SK-N-SH treated with all-trans-retinoic acid at 6 μM for 48 hours (cell line): Measurements from ENCODE around the gene CCDC102A.

Experiments
- ATAC-seq: fragments of 200-7000 bp; cut with Tn5 transposase; 3 replicates; pipeline ENCODE4 v1.9.1; 2020; ENCODE audit warnings: mild to moderate bottlenecking, moderate library complexity
- ARNTL ChIP-seq: fragments of 450-650 bp; formaldehyde crosslinking; IDR thresholded peaks from 2 replicates; pipeline ENCODE4 v1.5.0; 2020; ENCODE audit warnings: low read depth, mild to moderate bottlenecking, moderate library complexity, borderline replicate concordance
- BACH2 ChIP-seq: fragments of 250-450 bp; sonication (Bioruptor Pico); IDR thresholded peaks from 2 replicates; pipeline ENCODE4 v1.9.0; 2021; ENCODE audit warnings: mild to moderate bottlenecking, borderline replicate concordance
- CSDC2 ChIP-seq: fragments of 250-450 bp; sonication (Bioruptor Pico); IDR thresholded peaks from 2 replicates; pipeline ENCODE4 v1.5.0; 2020; ENCODE audit warnings: mild to moderate bottlenecking, moderate library complexity
- ESRRG ChIP-seq: fragments of 250-450 bp; sonication (Bioruptor Pico); IDR thresholded peaks from 2 replicates; pipeline ENCODE4 v1.6.1; 2021; ENCODE audit warnings: mild to moderate bottlenecking
- ISL1 ChIP-seq: fragments of 250-450 bp; sonication (Bioruptor Pico); IDR thresholded peaks from 2 replicates; pipeline ENCODE4 v2.1.2; 2022; ENCODE audit warnings: mild to moderate bottlenecking, moderate library complexity
- OSR1 ChIP-seq: fragments of 250-450 bp; sonication (Bioruptor Pico); IDR thresholded peaks from 2 replicates; pipeline ENCODE4 v1.8.0; 2022; ENCODE audit warnings: moderate library complexity, mild to moderate bottlenecking, inconsistent platforms
- PPARA ChIP-seq: fragments of 250-450 bp; sonication (Bioruptor Pico); IDR thresholded peaks from 2 replicates; pipeline ENCODE4 v1.5.0; 2020; ENCODE audit warnings: mild to moderate bottlenecking, borderline replicate concordance
- SNAI2 ChIP-seq: fragments of 250-450 bp; sonication (Bioruptor Pico); IDR thresholded peaks from 2 replicates; pipeline ENCODE4 v1.5.0; 2020; ENCODE audit warnings: mild to moderate bottlenecking, moderate library complexity
- TCF4 ChIP-seq: fragments of 250-450 bp; sonication (Bioruptor Pico); IDR thresholded peaks from 2 replicates; pipeline ENCODE4 v1.8.0; 2021; ENCODE audit warnings: mild to moderate bottlenecking, moderate library complexity, borderline replicate concordance
- TOX ChIP-seq: fragments of 250-450 bp; sonication (Bioruptor Pico); IDR thresholded peaks from 2 replicates; pipeline ENCODE4 v1.8.0; 2021; ENCODE audit warnings: mild to moderate bottlenecking, moderate library complexity, borderline replicate concordance
- ZFP3 ChIP-seq: fragments of 250-450 bp; sonication (Bioruptor Pico); IDR thresholded peaks from 2 replicates; pipeline ENCODE4 v1.5.0; 2020; ENCODE audit warnings: mild to moderate bottlenecking, moderate library complexity
- ZFP30 ChIP-seq: fragments of 450-650 bp; formaldehyde crosslinking; IDR thresholded peaks from 2 replicates; pipeline ENCODE4 v1.5.0; 2022; ENCODE audit warnings: mild to moderate bottlenecking, moderate library complexity
- ZNF565 ChIP-seq: fragments of 450-650 bp; formaldehyde crosslinking; conservative IDR thresholded peaks from 2 replicates; pipeline ENCODE4 v1.5.0; 2020; ENCODE audit warnings: low read depth, mild to moderate bottlenecking, moderate library complexity
- ZNF70 ChIP-seq: fragments of 450-650 bp; formaldehyde crosslinking; IDR thresholded peaks from 2 replicates; pipeline ENCODE4 v1.5.0; 2020; ENCODE audit warnings: mild to moderate bottlenecking, moderate library complexity
- ZNF8 ChIP-seq: fragments of 450-650 bp; formaldehyde crosslinking; IDR thresholded peaks from 2 replicates; pipeline ENCODE4 v1.5.0; 2020; ENCODE audit warnings: mild to moderate bottlenecking, moderate library complexity
- TF ChIP-seq, protein P1 (sequence below): fragments of 250-450 bp; sonication (Bioruptor Pico); IDR thresholded peaks from 2 replicates; pipeline ENCODE4 v1.5.1; 2021; ENCODE audit warnings: mild to moderate bottlenecking, moderate library complexity
- TF ChIP-seq, protein P2 (sequence below): fragments of 250-450 bp; sonication (Bioruptor Pico); IDR thresholded peaks from 2 replicates; pipeline ENCODE4 v1.5.1; 2020; ENCODE audit warnings: low read depth, mild to moderate bottlenecking, moderate library complexity
- TF ChIP-seq, protein P3 (sequence below): fragments of 250-450 bp; sonication (Bioruptor Pico); IDR thresholded peaks from 2 replicates; pipeline ENCODE4 v1.8.0; 2021; ENCODE audit warnings: low read depth, mild to moderate bottlenecking, moderate library complexity, borderline replicate concordance
- TF ChIP-seq, protein P4 (sequence below): fragments of 250-450 bp; sonication (Bioruptor Pico); IDR thresholded peaks from 2 replicates; pipeline ENCODE4 v1.8.0; 2020; ENCODE audit warnings: mild to moderate bottlenecking, moderate library complexity, borderline replicate concordance
- TF ChIP-seq, protein P5 (sequence below): fragments of 250-450 bp; sonication (Bioruptor Pico); IDR thresholded peaks from 2 replicates; pipeline ENCODE4 v1.5.0; 2020; ENCODE audit warnings: mild to moderate bottlenecking, moderate library complexity

The CCDC102A gene

DNA sequence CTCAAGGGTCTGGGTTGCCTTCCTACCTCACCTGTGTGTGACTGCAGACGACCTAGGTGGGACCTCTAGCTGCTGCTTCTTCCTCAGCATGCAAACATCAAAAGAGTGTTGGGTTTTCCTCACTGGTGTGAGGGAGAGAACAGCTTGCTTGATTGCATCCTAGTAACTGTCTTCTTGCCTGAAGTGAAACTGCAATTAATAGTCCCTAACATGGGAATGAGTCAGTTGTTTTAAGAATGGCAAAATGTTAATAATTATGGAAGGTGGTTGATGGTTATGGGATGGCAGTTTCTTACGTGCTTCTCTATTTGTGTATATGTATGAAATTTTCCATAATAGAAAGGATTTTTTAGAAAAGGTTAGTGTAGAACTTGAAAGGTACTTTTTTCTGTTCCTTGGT is 68.0 kb downstream of the CCDC102A start:
- TF ChIP-seq ZNF8: no peak
- TF ChIP-seq, protein P1, sequence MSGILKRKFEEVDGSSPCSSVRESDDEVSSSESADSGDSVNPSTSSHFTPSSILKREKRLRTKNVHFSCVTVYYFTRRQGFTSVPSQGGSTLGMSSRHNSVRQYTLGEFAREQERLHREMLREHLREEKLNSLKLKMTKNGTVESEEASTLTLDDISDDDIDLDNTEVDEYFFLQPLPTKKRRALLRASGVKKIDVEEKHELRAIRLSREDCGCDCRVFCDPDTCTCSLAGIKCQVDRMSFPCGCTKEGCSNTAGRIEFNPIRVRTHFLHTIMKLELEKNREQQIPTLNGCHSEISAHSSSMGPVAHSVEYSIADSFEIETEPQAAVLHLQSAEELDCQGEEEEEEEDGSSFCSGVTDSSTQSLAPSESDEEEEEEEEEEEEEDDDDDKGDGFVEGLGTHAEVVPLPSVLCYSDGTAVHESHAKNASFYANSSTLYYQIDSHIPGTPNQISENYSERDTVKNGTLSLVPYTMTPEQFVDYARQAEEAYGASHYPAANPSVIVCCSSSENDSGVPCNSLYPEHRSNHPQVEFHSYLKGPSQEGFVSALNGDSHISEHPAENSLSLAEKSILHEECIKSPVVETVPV (CRISPR knock-in tag): no peak
- TF ChIP-seq, protein P2, sequence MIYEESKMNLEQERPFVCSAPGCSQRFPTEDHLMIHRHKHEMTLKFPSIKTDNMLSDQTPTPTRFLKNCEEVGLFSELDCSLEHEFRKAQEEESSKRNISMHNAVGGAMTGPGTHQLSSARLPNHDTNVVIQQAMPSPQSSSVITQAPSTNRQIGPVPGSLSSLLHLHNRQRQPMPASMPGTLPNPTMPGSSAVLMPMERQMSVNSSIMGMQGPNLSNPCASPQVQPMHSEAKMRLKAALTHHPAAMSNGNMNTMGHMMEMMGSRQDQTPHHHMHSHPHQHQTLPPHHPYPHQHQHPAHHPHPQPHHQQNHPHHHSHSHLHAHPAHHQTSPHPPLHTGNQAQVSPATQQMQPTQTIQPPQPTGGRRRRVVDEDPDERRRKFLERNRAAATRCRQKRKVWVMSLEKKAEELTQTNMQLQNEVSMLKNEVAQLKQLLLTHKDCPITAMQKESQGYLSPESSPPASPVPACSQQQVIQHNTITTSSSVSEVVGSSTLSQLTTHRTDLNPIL: no peak
- no peak for TF ChIP-seq TCF4
- TF ChIP-seq ISL1 (CRISPR knock-in tag): no peak
- no peak for TF ChIP-seq BACH2 (CRISPR knock-in tag)
- TF ChIP-seq ZNF70 (CRISPR knock-in tag): no peak
- no peak for TF ChIP-seq ARNTL (CRISPR knock-in tag)
- no peak for TF ChIP-seq CSDC2 (CRISPR knock-in tag)
- no peak for TF ChIP-seq ZFP3
- no peak for TF ChIP-seq SNAI2 (CRISPR knock-in tag)
- TF ChIP-seq, protein P3, sequence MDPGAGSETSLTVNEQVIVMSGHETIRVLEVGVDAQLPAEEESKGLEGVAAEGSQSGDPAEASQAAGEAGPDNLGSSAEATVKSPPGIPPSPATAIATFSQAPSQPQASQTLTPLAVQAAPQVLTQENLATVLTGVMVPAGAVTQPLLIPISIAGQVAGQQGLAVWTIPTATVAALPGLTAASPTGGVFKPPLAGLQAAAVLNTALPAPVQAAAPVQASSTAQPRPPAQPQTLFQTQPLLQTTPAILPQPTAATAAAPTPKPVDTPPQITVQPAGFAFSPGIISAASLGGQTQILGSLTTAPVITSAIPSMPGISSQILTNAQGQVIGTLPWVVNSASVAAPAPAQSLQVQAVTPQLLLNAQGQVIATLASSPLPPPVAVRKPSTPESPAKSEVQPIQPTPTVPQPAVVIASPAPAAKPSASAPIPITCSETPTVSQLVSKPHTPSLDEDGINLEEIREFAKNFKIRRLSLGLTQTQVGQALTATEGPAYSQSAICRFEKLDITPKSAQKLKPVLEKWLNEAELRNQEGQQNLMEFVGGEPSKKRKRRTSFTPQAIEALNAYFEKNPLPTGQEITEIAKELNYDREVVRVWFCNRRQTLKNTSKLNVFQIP (CRISPR knock-in tag): no peak
- TF ChIP-seq ZFP30 (CRISPR knock-in tag): no peak
- TF ChIP-seq ZNF565: no peak
- TF ChIP-seq, all 23 proteins: peak for 0
- no peak for ATAC-seq

DNA sequence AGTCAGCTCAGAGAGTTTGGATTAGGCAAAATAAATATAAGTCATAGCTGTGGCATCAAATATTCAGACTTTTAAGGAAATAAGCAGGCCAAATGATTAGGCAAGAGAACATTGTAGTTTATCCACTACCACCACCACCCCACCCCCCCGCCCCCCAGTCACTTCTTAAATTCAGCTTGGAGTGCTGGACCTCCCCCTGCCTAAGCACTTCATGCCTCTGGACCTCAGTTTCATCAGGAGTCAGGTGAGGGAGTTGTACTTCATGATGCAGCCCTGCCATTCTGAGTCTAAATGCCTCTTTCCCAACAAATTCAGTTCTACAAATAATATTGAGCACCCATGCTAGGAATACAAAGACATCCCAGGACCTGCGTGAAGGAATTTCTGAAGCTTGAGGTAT is 71.8 kb downstream of the CCDC102A start:
- TF ChIP-seq CSDC2 (CRISPR knock-in tag) (no peak), TOX (no peak), PPARA (CRISPR knock-in tag) (no peak), ZNF8 (no peak), ZFP3 (no peak), OSR1 (CRISPR knock-in tag) (no peak), BACH2 (CRISPR knock-in tag) (no peak), ESRRG (CRISPR knock-in tag) (no peak)
- TF ChIP-seq, protein P4, sequence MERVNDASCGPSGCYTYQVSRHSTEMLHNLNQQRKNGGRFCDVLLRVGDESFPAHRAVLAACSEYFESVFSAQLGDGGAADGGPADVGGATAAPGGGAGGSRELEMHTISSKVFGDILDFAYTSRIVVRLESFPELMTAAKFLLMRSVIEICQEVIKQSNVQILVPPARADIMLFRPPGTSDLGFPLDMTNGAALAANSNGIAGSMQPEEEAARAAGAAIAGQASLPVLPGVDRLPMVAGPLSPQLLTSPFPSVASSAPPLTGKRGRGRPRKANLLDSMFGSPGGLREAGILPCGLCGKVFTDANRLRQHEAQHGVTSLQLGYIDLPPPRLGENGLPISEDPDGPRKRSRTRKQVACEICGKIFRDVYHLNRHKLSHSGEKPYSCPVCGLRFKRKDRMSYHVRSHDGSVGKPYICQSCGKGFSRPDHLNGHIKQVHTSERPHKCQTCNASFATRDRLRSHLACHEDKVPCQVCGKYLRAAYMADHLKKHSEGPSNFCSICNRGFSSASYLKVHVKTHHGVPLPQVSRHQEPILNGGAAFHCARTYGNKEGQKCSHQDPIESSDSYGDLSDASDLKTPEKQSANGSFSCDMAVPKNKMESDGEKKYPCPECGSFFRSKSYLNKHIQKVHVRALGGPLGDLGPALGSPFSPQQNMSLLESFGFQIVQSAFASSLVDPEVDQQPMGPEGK (CRISPR knock-in tag): no peak
- TF ChIP-seq, protein P5, sequence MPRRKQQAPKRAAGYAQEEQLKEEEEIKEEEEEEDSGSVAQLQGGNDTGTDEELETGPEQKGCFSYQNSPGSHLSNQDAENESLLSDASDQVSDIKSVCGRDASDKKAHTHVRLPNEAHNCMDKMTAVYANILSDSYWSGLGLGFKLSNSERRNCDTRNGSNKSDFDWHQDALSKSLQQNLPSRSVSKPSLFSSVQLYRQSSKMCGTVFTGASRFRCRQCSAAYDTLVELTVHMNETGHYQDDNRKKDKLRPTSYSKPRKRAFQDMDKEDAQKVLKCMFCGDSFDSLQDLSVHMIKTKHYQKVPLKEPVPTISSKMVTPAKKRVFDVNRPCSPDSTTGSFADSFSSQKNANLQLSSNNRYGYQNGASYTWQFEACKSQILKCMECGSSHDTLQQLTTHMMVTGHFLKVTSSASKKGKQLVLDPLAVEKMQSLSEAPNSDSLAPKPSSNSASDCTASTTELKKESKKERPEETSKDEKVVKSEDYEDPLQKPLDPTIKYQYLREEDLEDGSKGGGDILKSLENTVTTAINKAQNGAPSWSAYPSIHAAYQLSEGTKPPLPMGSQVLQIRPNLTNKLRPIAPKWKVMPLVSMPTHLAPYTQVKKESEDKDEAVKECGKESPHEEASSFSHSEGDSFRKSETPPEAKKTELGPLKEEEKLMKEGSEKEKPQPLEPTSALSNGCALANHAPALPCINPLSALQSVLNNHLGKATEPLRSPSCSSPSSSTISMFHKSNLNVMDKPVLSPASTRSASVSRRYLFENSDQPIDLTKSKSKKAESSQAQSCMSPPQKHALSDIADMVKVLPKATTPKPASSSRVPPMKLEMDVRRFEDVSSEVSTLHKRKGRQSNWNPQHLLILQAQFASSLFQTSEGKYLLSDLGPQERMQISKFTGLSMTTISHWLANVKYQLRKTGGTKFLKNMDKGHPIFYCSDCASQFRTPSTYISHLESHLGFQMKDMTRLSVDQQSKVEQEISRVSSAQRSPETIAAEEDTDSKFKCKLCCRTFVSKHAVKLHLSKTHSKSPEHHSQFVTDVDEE (CRISPR knock-in tag): no peak
- TF ChIP-seq, protein P2: no peak

DNA sequence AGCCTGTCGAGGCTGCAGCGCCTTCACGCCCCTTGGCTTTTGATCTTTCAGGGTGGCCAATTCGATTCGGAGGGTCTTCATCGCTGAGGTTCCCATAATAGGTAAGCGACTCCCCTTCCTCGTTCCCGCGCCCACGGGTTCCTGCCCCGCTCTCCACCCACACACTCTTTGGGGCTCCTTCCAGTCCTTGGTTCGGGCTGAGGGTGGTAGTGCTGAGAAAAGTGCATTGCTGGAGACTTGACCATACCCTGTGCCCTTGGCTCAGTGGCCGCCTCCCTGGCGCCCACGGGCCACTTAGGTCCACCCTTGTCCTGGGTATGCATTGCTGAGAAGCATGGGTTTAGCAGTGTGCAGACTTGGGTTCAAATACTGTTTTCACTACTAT is 73.4 kb downstream of the CCDC102A start:
- ATAC-seq: peak; percentile 78
- TF ChIP-seq, protein P5 (CRISPR knock-in tag): no peak
- TF ChIP-seq PPARA (CRISPR knock-in tag) (no peak), SNAI2 (CRISPR knock-in tag) (no peak), ESRRG (CRISPR knock-in tag) (no peak)
- TF ChIP-seq, all 23 proteins: peak for 0

More for the DNA sequence above, 71.8 kb downstream of the CCDC102A start:
- ATAC-seq: no peak
